T-helper 1 cell treated with Interleukin-12 subunit alpha and Interleukin-12 subunit beta and Interleukin-4 antibody, amounts not matched to agents 30 μg/mL and 1 μg/mL, for 36 hours (primary cell): ENCODE measurements around the gene PCCA.
"Not testable (repeated sequence)": the region's sequence is repeated elsewhere in the genome, so short reads cannot be mapped to it uniquely, and the experiment has no call there.

ENCODE experiments used
- H3K27ac Mint-ChIP-seq: one replicate; pipeline ENCODE4 v1.8.0; 2021; ENCODE audit warnings: mild to moderate bottlenecking, mixed read lengths
- H3K27me3 Mint-ChIP-seq: one replicate; pipeline ENCODE4 v1.8.0; 2021; ENCODE audit warnings: low read depth, mixed read lengths
- H3K36me3 Mint-ChIP-seq: one replicate; pipeline ENCODE4 v1.8.0; 2021; ENCODE audit warnings: low read depth, mixed read lengths
- H3K4me1 Mint-ChIP-seq: one replicate; pipeline ENCODE4 v1.8.0; 2021; ENCODE audit warnings: low read depth, mixed read lengths
- H3K4me3 Mint-ChIP-seq: one replicate; pipeline ENCODE4 v1.8.0; 2021; ENCODE audit warnings: mild to moderate bottlenecking, moderate library complexity, mixed read lengths
- H3K9me3 Mint-ChIP-seq: one replicate; pipeline ENCODE4 v1.8.0; 2021; ENCODE audit warnings: mixed read lengths

Gene PCCA

DNA sequence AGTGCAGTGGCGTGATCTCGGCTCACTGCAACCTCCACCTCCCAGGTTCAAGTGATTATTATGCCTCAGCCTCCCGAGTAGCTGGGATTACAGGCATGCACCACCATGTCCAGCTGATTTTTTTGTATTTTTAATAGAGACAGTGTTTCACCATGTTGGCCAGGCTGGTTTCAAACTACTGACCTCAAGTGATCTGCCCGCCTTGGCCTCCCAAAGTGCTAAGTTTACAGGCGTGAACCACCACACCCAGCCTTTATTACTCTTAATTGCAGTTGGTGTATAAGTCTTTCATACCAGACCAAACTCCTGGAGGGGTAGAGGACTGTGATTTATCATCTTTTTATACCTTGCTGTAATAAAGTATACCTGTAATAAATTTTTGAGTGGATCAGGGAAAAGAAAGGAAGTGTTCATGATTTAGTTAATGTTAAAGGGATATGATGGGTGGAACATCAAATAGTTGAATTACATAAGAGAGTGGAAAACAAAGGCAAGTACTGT, 52.6 kb downstream of the PCCA start:
- peaks cover 15% of the 10 kb centered on the region for H3K36me3 Mint-ChIP-seq
- H3K27ac Mint-ChIP-seq, H3K27me3 Mint-ChIP-seq, H3K4me3 Mint-ChIP-seq, H3K9me3 Mint-ChIP-seq: not testable (repeated sequence)
- H3K4me1 Mint-ChIP-seq = peaks cover 15% of the 10 kb centered on the region

DNA sequence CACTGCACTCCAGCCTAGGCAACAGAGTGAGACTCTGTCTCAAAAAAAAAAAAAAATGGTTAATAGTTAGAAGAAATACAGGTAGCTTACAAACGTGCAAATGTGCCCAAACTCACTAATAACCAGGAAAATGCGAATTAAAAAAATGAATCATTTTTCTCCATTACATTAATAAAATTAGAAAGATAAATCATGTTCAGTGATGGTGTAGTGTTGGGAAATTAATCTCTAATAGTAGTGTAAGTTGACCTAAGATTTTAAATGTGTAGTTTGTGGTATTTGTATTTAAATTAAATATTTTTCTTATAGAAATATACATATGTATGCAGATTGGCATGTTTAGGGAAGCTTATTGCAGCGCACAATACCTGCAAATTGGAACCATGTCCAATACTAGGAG, 57.6 kb downstream of the PCCA start:
- no peaks in the 10 kb centered on the region for H3K27me3 Mint-ChIP-seq
- peaks cover 12% of the 10 kb centered on the region for H3K36me3 Mint-ChIP-seq
- H3K4me1 Mint-ChIP-seq = no peaks in the 10 kb centered on the region
- H3K4me3 Mint-ChIP-seq = no peak overlapping the region
- no peak overlapping the region for H3K27ac Mint-ChIP-seq
- peaks cover 7% of the 10 kb centered on the region for H3K9me3 Mint-ChIP-seq

DNA sequence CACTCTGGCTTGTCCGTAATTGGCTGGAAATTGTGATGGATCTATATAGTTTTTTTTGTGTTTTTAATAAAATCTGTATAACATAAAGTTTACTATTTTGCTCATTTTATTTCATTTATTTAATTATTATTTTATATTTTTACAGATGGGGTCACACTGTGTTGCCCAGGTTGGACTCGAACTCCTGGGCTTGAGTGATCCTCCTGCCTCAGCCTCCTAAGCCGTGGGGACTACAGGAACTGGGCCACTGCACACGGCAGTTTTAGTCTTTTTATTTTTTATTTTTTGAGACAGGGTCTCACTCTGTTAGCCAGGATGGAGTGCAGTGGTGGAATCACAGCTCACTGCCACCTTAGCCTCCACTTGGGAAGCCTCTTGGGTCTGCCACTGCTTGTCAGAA, 58.9 kb downstream of the PCCA start:
- Mint-ChIP-seq H3K27ac (no peak overlapping the region), H3K27me3 (no peaks in the 10 kb centered on the region), H3K4me1 (no peaks in the 10 kb centered on the region), H3K36me3 (peaks cover 9% of the 10 kb centered on the region), H3K4me3 (no peak overlapping the region), H3K9me3 (peaks cover 5% of the 10 kb centered on the region)

- Mint-ChIP-seq H3K27me3 (no peaks in the 10 kb centered on the region), H3K36me3 (peaks cover 8% of the 10 kb centered on the region), H3K9me3 (peaks cover 3% of the 10 kb centered on the region), H3K27ac (no peak overlapping the region), H3K4me3 (no peak overlapping the region), H3K4me1 (no peaks in the 10 kb centered on the region)
These were observed 59.5 kb downstream of the PCCA start for GRCh38 chr13:100148422-100148821.

DNA sequence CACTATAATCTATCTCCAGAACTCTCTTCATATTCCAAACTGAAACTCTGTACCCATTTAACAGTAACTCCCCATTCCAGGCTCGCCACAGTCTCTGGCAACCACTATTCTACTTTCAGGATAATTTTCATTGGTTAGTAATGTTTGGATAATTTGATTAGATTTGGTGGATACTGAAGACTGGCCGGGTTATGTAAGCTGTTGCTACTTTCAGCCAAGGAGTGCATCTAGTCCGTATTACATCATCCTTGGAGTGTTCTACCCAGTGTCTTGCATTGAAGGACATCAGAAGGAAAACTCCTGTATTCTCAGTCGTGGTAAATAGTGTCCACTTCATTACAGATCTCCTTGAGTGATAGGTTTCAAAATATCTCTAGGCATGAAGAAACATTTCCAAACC, 60.5 kb downstream of the PCCA start:
- peaks cover 6% of the 10 kb centered on the region for H3K36me3 Mint-ChIP-seq
- H3K4me3 Mint-ChIP-seq = no peak overlapping the region
- no peak overlapping the region for H3K27ac Mint-ChIP-seq
- no peaks in the 10 kb centered on the region for H3K27me3 Mint-ChIP-seq
- H3K9me3 Mint-ChIP-seq = peaks cover 3% of the 10 kb centered on the region
- H3K4me1 Mint-ChIP-seq = no peaks in the 10 kb centered on the region

DNA sequence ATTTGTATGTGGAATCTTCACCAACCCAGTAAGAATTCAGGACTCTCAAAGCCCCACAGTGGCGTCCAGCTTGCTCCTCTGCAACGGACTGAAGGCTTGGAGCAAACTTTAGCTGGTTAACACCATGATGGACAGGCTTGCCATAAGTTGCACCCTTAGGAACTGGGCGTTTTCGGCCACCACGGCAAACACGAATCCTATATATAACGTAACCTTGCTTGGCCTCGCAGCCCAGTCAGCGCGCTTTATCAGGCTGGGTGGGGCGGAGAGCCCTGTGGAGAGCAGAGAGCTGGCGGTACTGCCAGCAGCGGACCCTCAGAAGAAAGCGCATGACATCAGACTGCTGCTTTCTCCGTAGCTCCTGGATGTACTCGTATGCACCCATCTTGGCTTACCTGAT, 61.8 kb downstream of the PCCA start:
- not testable (repeated sequence) for H3K36me3 Mint-ChIP-seq, H3K9me3 Mint-ChIP-seq, H3K27ac Mint-ChIP-seq, H3K4me3 Mint-ChIP-seq, H3K4me1 Mint-ChIP-seq, H3K27me3 Mint-ChIP-seq

DNA sequence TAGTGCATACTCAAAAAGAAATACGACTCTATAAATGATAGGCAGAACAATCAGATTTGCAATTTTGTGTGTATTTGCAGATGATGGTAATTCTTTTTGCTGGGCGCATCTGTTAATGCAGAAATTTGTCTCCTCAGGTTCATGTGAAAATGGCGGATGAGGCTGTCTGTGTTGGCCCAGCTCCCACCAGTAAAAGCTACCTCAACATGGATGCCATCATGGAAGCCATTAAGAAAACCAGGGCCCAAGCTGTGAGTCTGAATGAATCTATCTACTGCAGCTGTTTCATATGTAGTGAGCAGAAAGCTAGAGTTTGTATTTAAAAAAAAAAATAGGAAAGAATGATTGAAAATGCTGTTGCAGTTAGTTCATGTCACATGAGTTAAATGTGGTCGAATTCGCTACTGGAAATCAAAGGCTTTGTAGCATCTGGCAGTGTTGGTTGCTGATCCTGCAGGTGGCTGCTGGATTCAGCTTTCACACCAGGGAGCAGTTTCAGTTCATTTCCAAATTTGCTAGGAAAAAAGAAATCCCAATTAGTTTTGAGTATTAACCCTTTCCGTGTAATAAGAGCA, 66.0 kb downstream of the PCCA start:
- Mint-ChIP-seq H3K27me3 (no peaks in the 10 kb centered on the region), H3K9me3 (no peaks in the 10 kb centered on the region), H3K36me3 (peaks cover 10% of the 10 kb centered on the region), H3K27ac (no peak overlapping the region), H3K4me1 (peaks cover 8% of the 10 kb centered on the region), H3K4me3 (no peak overlapping the region)

- Mint-ChIP-seq H3K4me1 (peaks cover 8% of the 10 kb centered on the region), H3K4me3 (no peak overlapping the region), H3K27ac (no peak overlapping the region), H3K36me3 (peaks cover 10% of the 10 kb centered on the region), H3K27me3 (no peaks in the 10 kb centered on the region), H3K9me3 (no peaks in the 10 kb centered on the region)
These were observed 67.9 kb downstream of the PCCA start for GRCh38 chr13:100156788-100157187.

GRCh38 chr13:100158569-100158968, 69.7 kb downstream of the PCCA start:
- peaks cover 10% of the 10 kb centered on the region for H3K36me3 Mint-ChIP-seq
- no peak overlapping the region for H3K4me3 Mint-ChIP-seq
- peaks cover 8% of the 10 kb centered on the region for H3K4me1 Mint-ChIP-seq
- no peak overlapping the region for H3K27ac Mint-ChIP-seq
- H3K27me3 Mint-ChIP-seq = no peaks in the 10 kb centered on the region
- no peaks in the 10 kb centered on the region for H3K9me3 Mint-ChIP-seq

- H3K27ac Mint-ChIP-seq = no peak overlapping the region
- H3K9me3 Mint-ChIP-seq = no peaks in the 10 kb centered on the region
- peaks cover 8% of the 10 kb centered on the region for H3K36me3 Mint-ChIP-seq
- peaks cover 8% of the 10 kb centered on the region for H3K4me1 Mint-ChIP-seq
- no peak overlapping the region for H3K4me3 Mint-ChIP-seq
- H3K27me3 Mint-ChIP-seq = no peaks in the 10 kb centered on the region
These were observed 70.7 kb downstream of the PCCA start for GRCh38 chr13:100159584-100159983.

DNA sequence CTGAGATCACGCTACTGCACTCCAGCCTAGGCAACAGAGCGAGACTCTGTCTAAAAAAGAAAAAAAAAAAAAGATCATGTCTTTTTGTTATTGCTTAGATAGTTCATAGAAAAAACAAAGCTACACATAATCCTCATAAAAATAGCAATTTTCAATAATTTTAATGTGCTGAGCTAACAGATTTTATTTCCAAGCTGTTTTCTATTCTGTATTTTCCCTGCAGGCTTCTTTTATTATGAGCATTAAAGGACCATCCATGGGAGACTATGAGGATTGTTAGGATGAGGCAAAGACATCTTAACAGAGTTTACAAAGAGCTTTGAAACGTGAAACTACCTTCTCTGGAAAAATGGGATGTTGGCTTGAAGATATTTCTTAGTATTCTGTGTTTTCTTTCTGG, 71.6 kb downstream of the PCCA start:
- H3K27ac Mint-ChIP-seq = no peak overlapping the region
- no peak overlapping the region for H3K4me3 Mint-ChIP-seq
- no peaks in the 10 kb centered on the region for H3K27me3 Mint-ChIP-seq
- peaks cover 8% of the 10 kb centered on the region for H3K4me1 Mint-ChIP-seq
- H3K36me3 Mint-ChIP-seq = peaks cover 9% of the 10 kb centered on the region
- no peaks in the 10 kb centered on the region for H3K9me3 Mint-ChIP-seq

GRCh38 chr13:100163375-100163774, 74.5 kb downstream of the PCCA start:
- Mint-ChIP-seq H3K36me3 (peaks cover 2% of the 10 kb centered on the region), H3K27me3 (no peaks in the 10 kb centered on the region), H3K27ac (no peak overlapping the region), H3K4me3 (no peak overlapping the region), H3K9me3 (no peaks in the 10 kb centered on the region), H3K4me1 (no peaks in the 10 kb centered on the region)

DNA sequence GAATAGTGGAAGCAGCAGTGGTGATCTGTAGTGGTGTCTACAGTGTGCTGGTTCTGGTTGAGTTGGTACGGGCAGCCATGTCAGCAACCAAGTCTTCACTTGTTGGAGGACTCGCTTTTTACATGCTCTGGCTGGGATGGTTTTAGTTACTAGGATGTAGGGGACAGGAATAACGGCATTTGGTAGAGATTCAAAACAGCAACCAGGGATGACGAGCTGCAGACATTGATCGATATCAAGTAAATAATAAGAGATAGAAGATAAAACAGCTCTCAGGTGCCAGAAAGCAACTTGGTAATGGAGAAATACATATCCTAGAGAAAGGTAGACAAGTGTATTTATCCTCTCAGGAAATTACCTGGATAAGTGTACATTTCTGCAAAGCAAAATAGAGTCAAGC, 84.3 kb downstream of the PCCA start:
- Mint-ChIP-seq H3K4me1 (no peaks in the 10 kb centered on the region), H3K4me3 (no peak overlapping the region), H3K27me3 (no peaks in the 10 kb centered on the region), H3K27ac (no peak overlapping the region), H3K9me3 (peaks cover 3% of the 10 kb centered on the region), H3K36me3 (peaks cover 2% of the 10 kb centered on the region)

GRCh38 chr13:100174455-100174854, 85.6 kb downstream of the PCCA start:
- H3K9me3 Mint-ChIP-seq, H3K4me3 Mint-ChIP-seq, H3K27ac Mint-ChIP-seq, H3K4me1 Mint-ChIP-seq, H3K27me3 Mint-ChIP-seq, H3K36me3 Mint-ChIP-seq: not testable (repeated sequence)

GRCh38 chr13:100175078-100175802, 86.3 kb downstream of the PCCA start:
- Mint-ChIP-seq H3K36me3 (peaks cover 2% of the 10 kb centered on the region), H3K27me3 (no peaks in the 10 kb centered on the region), H3K4me1 (no peaks in the 10 kb centered on the region), H3K9me3 (peaks cover 3% of the 10 kb centered on the region), H3K4me3 (no peak overlapping the region), H3K27ac (no peak overlapping the region)
